Ecto neural progenitor cell (in vitro differentiated cells): ENCODE results near the gene AFAP1L1.
A peak's percentile ranks its signal among the peaks of the same experiment; 100 is the strongest.

Source experiments
- DNase-seq: peaks from one replicate; pipeline ENCODE4 v3.0.0-alpha.2; 2018; ENCODE audit warnings: low spot score

The AFAP1L1 gene

DNA sequence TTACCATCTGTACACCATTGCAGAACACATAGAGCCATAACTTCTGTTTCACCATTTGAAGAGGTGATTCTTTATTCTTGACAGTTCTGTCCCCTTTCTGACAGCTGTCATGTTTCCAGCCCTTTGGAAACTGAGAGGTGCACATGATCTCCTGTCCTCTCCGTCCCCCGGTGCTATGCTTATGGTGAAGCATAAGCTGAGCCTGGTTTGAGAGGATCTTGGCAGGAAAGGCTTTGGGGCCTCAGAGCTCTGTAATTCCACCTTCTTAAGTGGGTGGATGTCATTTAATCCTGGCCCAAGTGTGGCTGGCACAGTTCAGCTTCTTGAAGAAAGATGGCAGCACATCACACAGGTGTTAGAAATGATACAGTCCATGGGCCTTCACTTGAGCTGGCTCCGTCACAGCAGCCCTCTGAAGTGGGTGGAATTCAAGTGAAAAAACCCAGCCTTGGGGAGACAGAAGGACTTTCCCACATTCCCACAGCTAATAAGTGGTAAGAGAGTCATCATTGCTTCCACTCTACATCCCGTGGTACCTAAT, 43.0 kb downstream of the AFAP1L1 start:
- no peak for DNase-seq

DNA sequence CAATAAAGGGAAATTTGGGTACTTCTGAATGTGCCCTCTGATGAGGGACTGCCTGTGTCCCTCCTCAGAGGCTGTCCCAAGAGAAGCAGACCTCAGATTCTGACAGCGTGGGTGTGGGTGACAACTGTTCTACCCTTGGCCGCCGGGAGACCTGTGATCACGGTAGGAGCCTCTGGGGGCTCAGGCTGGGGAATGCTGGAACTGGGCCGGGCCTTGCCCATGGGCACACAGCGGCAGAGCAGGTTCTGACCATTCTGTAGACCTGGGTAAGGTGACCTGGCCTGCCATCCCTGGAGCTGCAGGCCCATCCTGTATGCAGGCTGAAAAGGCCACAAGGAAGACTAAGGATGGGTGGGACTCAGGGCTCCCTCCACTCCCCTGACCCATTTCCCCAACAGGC, 44.1 kb downstream of the AFAP1L1 start:
- no peak for DNase-seq

DNA sequence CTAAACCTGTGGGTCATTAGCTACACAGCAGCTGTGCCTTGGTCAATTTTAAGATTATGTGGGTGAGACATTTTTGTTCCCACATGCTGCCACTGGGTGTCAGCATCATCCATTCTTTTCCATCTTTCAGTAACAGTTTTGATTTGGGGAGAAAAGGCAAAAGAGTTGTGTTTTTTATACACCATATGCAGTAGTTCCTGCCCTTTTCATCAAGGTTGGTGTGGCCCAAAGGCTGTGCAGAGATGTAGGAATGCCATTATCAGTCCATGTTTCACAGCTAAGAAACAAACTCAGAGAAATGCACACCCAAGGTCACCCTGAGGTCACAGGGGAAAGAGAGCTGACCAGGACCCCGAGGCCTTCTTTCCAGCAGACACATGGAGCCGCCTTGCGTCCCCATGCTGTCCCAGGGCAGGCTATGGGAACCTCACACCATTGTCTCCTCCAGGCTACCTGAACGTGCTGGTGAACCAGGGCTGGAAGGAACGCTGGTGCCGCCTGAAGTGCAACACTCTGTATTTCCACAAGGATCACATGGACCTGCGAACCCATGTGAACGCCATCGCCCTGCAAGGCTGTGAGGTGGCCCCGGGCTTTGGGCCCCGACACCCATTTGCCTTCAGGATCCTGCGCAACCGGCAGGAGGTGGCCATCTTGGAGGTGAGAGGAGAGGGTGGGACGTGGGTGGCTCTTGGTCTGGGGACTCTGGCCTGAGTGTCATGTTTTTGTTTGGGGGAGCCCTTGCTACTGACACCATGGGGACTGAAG, 45.8 kb downstream of the AFAP1L1 start:
- no peak for DNase-seq

DNA sequence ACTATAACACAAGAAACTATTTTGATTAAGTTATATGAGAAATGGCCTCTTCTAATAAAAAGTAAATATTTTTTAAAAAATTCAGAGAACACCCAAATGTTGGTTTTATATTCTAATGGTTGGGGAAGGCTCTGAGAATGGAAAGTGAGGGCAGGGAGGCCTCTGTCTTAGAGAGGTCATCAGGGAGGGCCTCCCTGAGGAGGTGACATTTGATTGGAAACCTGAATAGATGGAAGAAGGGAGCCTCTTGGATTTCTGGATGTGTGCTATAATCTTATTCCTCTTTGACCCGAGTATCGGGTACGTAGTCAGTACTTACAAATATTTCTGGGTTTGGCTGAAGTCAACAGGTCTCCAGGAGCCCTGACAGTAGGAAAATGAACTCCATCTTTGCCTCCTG, 47.5 kb downstream of the AFAP1L1 start:
- DNase-seq = no peak

DNA sequence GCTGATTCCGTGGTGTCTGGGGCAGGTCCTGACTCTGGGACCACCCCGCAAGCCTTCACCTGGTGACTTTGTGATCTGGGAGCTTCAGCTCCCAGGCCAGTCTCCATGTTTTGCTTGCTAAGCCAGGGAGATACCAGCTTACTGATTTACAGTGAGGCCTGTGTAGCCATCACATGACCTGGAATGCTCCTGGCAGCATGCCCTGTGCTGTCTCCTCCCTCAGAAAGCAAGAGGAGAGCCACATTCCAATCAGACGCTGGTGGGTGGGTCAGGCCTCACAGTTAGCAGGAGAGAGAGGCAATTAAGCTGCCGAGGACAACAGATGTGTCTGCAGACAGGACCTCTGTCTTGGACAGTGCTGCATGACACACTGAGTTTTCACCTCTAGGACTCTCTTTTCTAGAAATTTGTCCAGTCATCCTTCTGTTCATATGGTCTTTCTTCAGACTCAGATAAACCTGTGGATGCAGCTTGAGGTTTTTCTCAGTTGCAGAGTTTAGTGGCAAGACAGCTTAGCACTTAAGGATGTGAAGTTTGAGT, 49.2 kb downstream of the AFAP1L1 start:
- peak; percentile 58 for DNase-seq

DNA sequence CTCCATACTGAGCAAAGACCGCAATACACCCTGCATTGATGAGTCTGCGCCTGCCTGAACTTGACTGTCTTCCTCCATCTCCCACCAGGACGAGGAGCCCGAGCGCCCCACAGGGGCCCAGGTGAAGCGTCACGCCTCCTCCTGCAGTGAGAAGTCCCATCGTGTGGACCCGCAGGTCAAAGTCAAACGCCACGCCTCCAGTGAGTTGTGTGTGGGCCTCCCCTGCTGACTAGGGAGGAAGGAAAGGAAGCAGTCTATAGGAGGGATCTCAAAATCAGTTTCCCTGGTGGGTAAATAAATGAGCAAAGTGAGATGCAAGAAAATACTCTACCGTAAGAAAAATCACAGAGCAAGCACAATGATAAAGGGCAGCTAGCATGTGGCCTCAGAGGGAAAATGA, 50.9 kb downstream of the AFAP1L1 start:
- no peak for DNase-seq

DNA sequence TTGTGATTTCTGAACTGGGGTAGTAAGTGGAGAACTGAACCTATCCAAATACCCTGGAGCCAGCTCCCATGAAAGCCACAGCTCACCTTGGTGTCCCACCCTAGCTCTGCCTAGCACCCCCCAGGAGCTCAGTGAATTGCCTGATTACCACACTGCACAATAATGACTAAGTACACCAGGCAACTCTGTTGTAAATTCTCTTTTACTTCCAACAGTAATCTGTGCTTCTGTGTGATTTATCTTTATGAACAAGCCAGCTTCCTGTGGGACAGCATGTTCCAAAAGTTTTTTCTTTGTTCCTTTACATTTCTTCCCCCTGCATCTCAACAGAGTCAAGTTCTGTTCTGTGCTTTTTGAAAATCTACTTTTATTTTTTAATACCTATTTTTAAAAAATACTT, 51.6 kb downstream of the AFAP1L1 start:
- DNase-seq = no peak

DNA sequence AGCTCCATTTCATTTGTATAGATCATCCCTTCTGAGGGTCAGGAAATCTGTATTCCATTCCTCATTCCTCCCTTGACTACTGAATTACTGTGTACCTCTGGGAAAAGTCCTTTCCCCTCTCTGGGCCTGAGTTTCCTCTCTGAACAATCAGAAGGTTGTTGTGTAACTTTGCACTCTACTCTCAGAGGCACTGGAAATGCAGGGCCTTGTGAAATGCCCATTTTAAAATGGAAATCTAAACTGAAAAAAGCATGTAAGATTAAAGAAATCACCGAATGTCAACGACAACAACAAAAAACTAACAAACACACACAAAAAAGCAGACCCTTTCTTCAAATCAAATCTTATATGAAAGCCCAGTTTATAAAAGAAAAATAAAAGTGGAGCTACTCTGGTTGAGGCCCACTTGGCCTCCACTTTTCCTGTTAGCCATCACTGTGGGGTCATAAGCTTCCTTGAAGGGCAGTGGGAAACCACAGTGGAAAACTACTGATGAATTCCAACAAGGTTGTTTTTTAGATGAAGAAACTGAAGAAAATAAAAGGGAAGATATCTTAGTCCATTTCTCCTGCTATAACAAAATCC, 52.1 kb downstream of the AFAP1L1 start:
- DNase-seq = no peak

DNA sequence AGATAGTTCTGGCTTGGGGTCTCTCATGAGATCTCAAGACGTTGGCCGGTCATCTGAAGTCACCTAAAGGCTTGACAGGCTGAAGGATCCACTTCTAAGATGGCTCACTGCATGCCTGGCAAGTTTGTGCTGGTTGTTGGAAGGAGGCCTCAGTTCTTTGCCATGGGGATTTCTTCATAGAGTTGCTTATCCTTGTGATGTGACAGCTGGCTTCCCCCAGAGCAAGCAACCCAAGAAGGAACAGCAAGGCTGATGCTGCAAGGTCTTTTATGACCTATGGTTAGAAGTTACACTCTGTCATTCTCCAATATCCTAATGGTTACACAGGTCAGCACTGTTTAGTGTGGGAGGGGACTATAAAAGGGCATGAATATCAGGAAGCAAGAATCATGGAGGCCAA, 53.0 kb downstream of the AFAP1L1 start:
- DNase-seq = no peak

DNA sequence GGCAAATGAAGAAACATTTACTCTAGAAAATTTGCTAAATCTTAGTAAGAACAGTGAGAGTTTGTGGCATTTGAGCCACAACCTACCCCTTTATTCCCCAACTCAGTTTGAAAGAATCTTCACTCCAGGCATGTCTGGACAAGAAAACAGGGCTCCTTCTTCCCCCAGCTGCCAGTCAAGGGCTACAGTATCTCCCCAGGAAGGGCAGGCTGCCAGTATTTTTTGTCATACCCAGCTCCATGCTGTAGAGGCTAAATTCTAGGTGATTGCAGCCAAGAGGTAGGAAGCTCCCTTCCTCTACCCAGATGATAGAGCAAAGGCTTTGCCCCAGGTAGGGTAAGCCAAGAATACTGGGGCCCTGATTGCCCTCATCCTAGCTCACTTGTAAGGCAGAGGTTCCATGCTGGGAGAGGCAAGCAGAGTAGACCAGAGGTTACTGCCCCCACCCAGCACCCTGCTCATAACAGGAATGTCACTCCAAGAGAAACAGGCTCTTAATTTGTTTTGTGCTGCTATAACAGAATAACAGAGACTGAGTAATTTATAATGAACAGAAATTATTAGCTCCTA, 53.6 kb downstream of the AFAP1L1 start:
- no peak for DNase-seq

DNA sequence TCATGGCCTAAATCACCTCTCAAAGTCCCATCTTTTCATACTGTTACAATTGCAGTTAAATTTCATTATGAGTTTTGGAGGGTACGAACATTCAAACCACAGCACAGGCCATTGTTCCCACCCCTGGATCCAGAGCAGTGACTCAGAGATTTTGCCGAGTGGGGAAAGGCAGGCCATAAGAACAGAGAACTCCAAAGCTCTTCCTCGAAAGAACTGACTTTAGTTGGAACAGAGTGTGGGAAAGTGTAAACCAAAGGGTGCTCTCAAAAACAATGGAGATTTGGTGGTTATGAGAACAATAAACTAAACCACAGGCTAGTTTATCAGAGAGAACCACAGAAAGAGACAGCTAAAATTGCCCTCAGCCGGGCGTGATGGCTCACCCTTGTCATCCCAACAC, 54.2 kb downstream of the AFAP1L1 start:
- DNase-seq = no peak

DNA sequence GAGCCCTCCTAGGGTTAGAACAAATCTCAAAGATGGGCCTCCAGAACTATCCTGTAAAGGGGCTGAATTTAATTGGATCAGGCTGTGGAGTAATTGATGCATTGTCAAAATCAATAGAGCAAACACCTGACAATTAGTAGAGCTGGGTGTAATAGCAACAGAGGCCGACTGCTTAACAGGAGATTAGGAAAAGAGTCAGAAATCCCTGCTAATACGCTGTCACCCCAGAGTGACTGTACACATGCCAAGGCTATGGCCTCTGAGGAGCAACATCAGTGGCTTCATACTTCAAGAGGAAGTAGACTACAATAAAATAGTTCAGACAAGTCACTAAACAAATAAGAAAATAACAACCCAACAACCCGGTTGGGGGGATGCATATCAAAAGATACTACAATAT, 55.0 kb downstream of the AFAP1L1 start:
- DNase-seq = no peak

DNA sequence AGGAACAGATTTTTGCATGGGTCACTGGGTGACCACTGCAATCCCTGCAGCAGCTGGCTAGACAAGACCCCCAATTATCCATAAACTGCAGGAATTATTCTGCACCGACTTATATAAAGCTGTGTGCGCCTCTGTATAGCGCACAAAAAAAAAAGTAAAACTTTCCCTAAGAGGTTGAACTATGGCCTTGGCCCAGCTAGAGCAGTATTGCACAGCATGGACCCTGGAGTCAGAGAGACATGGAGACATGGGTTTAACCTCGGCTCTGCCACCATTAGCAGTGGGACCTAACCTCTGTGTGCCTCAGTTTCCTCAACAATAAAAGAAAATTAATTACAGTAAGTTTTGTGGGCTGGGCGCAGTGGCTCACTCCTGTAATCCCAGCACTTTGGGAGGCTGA, 56.5 kb downstream of the AFAP1L1 start:
- no peak for DNase-seq

DNA sequence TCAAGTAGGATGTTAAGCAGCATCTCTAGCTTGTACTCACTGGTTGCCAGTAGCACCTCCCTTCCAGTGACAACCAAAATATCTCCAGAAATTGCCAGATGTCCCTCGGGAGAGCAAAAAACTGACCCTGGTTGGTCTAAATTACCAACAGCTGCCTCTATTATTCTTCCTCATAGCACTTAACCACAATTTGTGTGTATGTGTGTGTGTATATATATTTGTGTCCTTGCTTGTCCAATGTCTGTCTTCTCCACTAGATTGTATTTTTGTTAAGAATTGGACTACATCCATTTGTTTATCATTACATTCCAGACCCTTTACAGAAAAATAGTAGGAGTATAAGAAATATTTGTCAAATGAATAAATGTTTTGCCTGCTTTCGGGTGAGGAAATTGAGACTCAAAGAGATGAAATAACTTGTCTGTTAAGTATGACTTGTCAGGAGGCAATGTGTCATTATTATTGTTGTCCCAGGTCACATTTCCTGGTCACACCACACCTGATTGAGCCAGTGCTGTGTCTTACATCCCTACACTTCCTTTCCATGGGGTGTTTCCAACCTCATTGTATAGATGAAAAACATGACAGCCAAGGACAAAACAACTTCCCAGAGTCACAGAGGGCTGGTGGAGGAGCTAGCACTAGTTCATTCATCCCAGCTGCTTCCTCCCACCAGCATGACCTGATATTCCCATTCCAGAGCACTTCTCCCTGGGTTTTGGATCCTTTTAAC, 62.2 kb downstream of the AFAP1L1 start:
- no peak for DNase-seq

DNA sequence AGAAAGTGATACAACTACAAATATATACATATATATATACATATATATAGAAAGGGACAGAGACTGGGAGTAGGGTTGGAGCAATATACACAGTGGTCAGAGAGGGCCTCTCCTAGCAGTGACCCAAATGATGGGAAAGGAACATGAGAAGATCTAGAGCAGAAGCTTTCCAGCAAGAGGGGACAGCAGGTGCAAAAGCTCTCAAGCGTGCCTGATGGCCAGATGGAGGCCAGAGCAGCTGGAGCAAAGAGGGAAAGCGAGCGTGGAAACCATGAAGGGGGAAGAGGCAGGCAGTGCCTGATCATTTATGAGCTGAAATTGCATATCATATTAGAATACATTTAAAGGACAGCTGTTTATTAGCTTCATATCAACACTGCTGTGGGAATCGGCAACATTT, 66.1 kb downstream of the AFAP1L1 start:
- no peak for DNase-seq

DNA sequence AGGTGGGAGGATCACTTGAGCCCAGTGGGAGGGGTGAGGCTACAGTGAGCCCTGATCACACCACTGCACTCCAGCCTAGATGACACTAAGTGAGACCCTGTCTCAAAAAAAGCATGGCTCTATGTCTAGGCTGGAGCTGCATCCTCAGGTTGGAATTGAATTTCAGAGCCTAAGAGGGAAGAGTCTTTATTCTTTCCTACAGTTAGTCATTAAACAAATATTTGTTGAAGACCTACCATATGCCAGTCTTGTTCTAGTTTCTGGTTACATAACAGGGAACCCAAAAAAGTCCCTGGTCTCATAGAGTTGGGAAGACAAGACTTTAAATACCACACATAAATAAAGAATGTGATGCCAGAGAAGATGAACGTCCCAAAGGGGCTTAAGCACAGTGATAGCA, 66.7 kb downstream of the AFAP1L1 start:
- DNase-seq = no peak

DNA sequence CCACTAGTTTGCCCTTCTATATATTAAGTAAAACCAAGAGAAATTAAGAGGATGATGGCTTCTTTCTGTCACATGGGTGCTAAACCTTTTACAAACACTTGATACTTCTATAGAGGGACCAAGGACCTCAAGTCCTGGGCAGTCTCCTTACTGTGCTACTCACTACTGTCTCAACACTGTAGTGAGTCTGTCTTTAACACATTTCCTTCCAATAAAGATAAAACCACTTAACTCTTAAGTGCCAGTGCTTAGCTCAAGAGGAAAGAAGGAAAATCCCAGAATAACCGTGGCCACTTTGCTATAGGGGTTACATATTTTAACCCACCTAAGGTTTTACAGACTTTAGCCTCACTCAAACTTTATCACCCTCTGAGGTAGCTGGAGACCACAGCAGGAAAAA, 69.3 kb downstream of the AFAP1L1 start:
- DNase-seq = no peak

DNA sequence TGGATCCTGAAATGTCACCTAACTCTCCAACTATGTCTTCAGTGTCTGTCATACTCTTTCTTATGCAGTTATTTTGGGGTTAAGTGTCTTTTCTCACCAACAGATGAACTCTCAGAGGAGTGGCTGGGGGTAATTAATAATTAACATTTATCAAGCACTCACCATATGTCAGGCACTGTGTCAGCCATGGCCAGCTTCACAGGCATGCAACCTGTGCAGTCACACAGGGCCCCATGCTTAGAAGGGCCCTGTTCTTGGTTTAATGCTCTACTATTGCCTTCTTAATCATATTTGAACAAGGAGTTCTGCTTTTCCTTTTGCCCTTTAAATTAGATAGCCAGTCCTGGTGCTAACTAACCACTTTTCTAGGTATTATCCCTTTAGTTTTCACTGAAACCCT, 70.2 kb downstream of the AFAP1L1 start:
- DNase-seq = no peak

DNA sequence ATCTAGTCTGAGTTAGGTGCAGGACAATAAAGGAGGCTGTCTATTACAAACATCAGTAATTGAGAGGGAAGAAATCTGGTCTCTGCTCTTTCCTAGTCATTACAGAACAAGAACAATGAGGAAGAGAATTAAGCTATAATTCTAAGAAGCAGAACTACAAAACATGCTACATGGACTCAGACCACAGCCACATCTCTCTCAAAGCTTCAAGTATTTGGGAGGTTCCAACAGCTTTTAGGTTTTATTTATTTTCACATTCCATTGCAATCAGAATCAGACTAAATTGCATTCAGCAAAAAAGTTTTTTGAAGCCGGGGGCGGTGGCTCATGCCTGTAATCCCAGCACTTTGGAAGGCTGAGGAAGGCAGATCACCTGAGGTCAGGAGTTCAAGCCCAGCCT, 72.5 kb downstream of the AFAP1L1 start:
- no peak for DNase-seq

DNA sequence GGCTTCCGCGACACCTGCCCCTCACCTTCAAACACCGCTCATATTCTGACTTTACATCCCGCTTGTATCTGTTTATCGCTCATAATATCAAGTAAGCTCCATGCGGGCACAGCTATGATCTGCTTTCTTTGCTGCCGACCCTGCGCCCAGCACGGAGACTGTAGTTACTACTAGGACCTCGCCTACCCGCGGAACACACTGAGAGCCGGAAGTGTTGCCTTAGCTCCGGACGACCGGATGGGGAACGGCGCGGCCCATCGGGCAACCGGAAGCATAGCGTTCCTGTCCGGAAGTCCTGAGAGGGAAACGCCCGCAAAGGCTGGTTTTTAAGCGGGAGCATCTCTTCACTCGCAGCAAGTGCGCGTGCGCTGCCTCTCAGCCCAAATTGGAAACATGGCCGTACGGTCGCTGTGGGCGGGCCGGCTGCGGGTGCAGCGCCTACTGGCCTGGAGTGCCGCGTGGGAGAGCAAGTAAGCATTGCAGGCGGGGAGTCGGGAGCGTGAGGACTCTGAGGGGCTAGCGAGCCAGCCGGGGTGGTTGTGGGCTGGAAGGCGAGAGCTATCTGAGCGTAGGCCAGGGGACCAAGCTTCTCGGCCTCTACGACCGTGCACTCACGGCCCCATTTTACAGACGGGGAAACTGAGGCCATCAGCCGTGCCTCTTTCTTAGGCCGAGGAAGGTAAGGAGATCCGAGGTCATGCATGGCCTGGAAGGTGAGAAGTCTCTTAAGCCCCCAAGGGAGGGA, 73.7 kb downstream of the AFAP1L1 start, which contains the start of gene GRPEL2:
Gene GRPEL2 (plus strand): TSS at position 353 of the 745 bp plus-strand sequence. CDS start 41 bp downstream, at position 394.
- peak; percentile 96 for DNase-seq

DNA sequence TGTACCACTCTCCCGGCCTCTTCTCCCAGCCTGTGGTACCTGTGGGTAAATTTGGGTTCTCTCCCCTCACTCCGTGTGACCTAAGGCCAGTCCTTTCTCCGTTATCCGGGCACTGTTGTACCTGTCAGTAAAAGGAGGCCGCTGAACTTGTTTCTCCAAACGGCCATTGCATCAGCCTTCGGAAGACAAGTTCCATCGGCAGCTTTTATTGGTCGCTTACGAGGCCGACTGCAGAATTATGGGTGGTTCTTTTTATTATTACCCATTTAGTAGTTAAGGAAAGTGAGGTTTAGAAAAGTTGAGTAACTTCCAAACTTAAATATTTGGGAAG, 74.2 kb downstream of the AFAP1L1 start:
- DNase-seq = no peak

DNA sequence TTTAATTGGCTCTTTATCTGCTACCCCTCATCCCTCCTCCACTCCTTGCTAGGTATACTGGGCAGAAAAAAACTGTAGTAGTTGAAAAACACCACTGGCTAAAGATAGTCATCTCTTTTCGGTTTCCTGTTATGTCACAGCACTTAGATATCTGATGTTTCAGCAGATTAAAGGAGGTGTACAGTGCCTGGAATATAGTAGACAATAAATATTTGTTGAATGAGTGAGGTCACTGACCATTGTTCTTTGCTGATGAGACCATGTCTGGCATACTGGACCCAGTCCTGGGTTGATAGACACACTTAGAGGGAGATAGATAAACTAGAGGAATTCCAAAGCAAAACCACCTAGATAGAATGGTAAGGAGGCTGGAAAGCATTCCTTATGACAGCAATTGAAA, 76.9 kb downstream of the AFAP1L1 start:
- no peak for DNase-seq
